ENCODE data around the gene BTBD3. TPM values are rescaled to one million over a fixed set of nuclear protein-coding genes. Genes with fewer than 3 reads are reported as not detected.

Gene BTBD3
- total RNA-seq, 1 donor from 2014 or later: 134 TPM

GRCh38 chr20:11951696-11952095 is 34.0 kb downstream of the BTBD3 start:
- no peaks in the 10 kb centered on the region for H3K27me3 Mint-ChIP-seq (ENCODE audit: low read depth)
- H3K4me3 Mint-ChIP-seq: no peak overlapping the region
- H3K9me3 Mint-ChIP-seq: peaks cover 9% of the 10 kb centered on the region
- H3K27ac Mint-ChIP-seq (ENCODE audit: unreplicated experiment): no peak overlapping the region
- no peaks in the 10 kb centered on the region for H3K4me1 Mint-ChIP-seq
- DNase-seq (ENCODE audit: low read depth, low spot score): no peak
- TF ChIP-seq CTCF (conservative IDR thresholded peaks at IDR 0.05): no peak
- H3K36me3 Mint-ChIP-seq (ENCODE audit: low read depth): peaks cover 5% of the 10 kb centered on the region

DNA sequence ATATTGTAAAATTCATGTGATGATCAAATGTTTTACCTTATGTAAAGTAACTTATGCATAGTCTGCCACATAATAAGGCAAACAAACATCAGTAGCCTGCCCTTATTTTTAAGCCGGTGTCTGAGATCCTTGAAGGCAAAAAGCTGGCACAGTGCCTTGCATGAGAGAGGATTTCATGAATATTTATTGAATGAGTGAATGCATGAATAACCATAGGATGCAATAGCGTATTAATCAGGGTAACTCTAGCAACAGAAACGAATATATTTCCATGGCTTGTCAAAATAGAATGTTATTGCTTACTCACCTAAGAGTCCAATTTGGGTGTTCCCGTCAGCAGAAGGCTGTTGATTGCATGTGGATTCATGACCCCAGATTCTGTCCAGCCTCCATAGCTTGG is 34.9 kb downstream of the BTBD3 start:
- TF ChIP-seq CTCF (conservative IDR thresholded peaks at IDR 0.05): no peak
- H3K27ac Mint-ChIP-seq (ENCODE audit: unreplicated experiment): no peak overlapping the region
- H3K27me3 Mint-ChIP-seq (ENCODE audit: low read depth): no peaks in the 10 kb centered on the region
- H3K36me3 Mint-ChIP-seq (ENCODE audit: low read depth): peaks cover 5% of the 10 kb centered on the region
- DNase-seq (ENCODE audit: low read depth, low spot score): no peak
- H3K9me3 Mint-ChIP-seq: peaks cover 9% of the 10 kb centered on the region
- H3K4me1 Mint-ChIP-seq: no peaks in the 10 kb centered on the region
- no peak overlapping the region for H3K4me3 Mint-ChIP-seq

DNA sequence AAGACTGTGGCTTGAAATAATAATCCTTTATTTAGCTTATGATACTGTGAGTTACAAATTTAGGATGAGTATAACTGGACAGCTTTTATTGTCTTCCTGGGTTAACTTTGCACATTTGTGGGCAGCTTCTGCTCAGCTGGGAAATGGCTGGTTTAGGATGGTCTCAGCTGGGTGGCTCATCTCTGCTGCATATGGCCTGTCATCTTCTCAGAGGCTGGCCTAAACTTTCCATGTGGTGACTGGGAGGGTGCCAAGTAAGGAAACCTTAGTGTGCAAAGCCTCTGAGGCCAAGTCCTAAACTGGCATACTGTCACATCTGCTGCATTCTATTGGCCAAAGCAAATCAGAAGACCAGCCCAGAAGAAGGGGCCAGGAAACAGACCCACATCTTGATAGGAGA is 40.2 kb downstream of the BTBD3 start:
- H3K9me3 Mint-ChIP-seq: peaks cover 9% of the 10 kb centered on the region
- no peak for TF ChIP-seq CTCF (conservative IDR thresholded peaks at IDR 0.05)
- no peaks in the 10 kb centered on the region for H3K27me3 Mint-ChIP-seq (ENCODE audit: low read depth)
- peaks cover 8% of the 10 kb centered on the region for H3K36me3 Mint-ChIP-seq (ENCODE audit: low read depth)
- no peak overlapping the region for H3K4me3 Mint-ChIP-seq
- no peak for DNase-seq (ENCODE audit: low read depth, low spot score)
- no peak overlapping the region for H3K27ac Mint-ChIP-seq (ENCODE audit: unreplicated experiment)
- no peaks in the 10 kb centered on the region for H3K4me1 Mint-ChIP-seq

DNA sequence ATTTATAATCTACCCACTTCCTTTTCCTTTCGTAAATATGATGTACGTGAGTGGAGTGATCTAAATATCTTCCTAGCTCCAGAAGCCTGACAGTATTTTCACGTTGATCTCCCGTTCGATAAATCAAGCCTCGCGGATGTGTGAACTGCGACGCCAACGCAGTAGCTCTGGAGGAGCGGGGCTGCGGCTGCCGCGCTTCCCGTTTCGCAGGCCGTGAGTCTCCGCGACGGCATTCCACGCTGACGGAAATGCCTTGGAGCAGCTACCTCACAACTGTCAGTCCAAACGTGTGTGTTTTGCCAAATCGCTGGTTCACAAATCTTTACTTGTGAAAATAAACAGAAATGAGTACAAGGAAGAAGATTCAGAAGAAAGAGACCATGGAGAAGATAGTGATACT is 41.2 kb downstream of the BTBD3 start:
- H3K4me1 Mint-ChIP-seq: no peaks in the 10 kb centered on the region
- no peak overlapping the region for H3K27ac Mint-ChIP-seq (ENCODE audit: unreplicated experiment)
- H3K36me3 Mint-ChIP-seq (ENCODE audit: low read depth): peaks cover 8% of the 10 kb centered on the region
- peaks cover 13% of the 10 kb centered on the region for H3K9me3 Mint-ChIP-seq
- DNase-seq (ENCODE audit: low read depth, low spot score): no peak
- no peaks in the 10 kb centered on the region for H3K27me3 Mint-ChIP-seq (ENCODE audit: low read depth)
- H3K4me3 Mint-ChIP-seq: no peak overlapping the region
- TF ChIP-seq CTCF (conservative IDR thresholded peaks at IDR 0.05): no peak

DNA sequence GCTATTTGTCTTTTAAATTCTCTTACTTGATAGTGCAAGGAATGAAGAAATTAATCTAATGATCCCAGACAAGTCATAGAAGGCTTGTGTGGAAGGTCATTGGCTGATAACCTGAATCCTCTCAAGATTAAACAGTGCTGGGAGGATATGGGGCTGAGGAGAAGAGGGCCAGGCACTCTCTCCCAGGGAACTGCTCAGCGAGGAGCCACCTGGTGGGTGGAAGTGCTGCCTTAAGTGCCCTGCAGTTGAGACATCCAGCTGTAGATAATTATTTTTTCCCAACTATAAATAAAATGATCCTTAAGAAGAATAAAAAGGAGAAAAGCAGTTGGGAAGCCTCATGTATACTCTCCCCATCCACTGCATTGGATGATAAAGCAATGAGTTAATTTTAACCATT is 47.9 kb downstream of the BTBD3 start:
- no peak for TF ChIP-seq CTCF (conservative IDR thresholded peaks at IDR 0.05)

DNA sequence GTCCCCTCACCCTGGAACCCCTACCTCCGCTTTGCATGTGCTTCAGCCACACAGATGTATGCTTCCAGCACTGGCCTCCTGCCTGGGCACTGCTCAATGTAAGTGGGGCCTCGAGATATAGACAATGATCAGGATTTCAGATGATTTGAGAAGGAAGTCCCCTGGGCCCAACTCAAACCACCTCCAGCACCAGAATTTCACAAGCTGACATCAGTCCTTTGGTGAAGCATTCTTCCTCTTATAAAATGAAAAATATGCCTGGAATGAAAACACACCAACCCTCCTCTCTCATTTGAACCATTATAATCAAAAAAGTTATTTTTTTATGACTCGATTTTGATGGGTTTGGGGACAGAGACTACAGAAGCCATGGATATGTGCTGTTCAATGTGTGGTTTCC is 48.5 kb downstream of the BTBD3 start:
- no peak for TF ChIP-seq CTCF (conservative IDR thresholded peaks at IDR 0.05)
- DNase-seq (ENCODE audit: low read depth, low spot score): no peak
- H3K36me3 Mint-ChIP-seq (ENCODE audit: low read depth): peaks cover 7% of the 10 kb centered on the region
- no peak overlapping the region for H3K4me3 Mint-ChIP-seq
- no peaks in the 10 kb centered on the region for H3K27me3 Mint-ChIP-seq (ENCODE audit: low read depth)
- no peaks in the 10 kb centered on the region for H3K4me1 Mint-ChIP-seq
- no peak overlapping the region for H3K27ac Mint-ChIP-seq (ENCODE audit: unreplicated experiment)
- H3K9me3 Mint-ChIP-seq: peaks cover 8% of the 10 kb centered on the region

More for the DNA sequence above, 47.9 kb downstream of the BTBD3 start:
- Mint-ChIP-seq H3K27ac (ENCODE audit: unreplicated experiment) (no peak overlapping the region), H3K4me3 (no peak overlapping the region), H3K9me3 (peaks cover 8% of the 10 kb centered on the region), H3K27me3 (ENCODE audit: low read depth) (no peaks in the 10 kb centered on the region), H3K36me3 (ENCODE audit: low read depth) (peaks cover 7% of the 10 kb centered on the region), H3K4me1 (no peaks in the 10 kb centered on the region)
- DNase-seq (ENCODE audit: low read depth, low spot score): no peak
